Inflammatory macrophage treated with lipopolysaccharide for 4 hours (primary cell): ENCODE data around the gene RGSL1.

Experiments
- DNase-seq: peaks from one replicate; pipeline ENCODE4 v3.0.0-alpha.2; 2020

The RGSL1 gene

GRCh38 chr1:182552527-182552926, 102.6 kb downstream of the RGSL1 start:
- DNase-seq: no peak

GRCh38 chr1:182555493-182555892, 105.5 kb downstream of the RGSL1 start:
- no peak for DNase-seq

GRCh38 chr1:182556279-182556678, 106.3 kb downstream of the RGSL1 start:
- DNase-seq: no peak

- DNase-seq: no peak
These were observed 110.5 kb downstream of the RGSL1 start for GRCh38 chr1:182560392-182560984.

- DNase-seq: no peak
These were observed 111.5 kb downstream of the RGSL1 start for GRCh38 chr1:182561456-182561855.

- DNase-seq: no peak
These were observed 113.1 kb downstream of the RGSL1 start for GRCh38 chr1:182563095-182563494.

GRCh38 chr1:182564406-182565004, 114.6 kb downstream of the RGSL1 start:
- DNase-seq: no peak

- DNase-seq: no peak
These were observed 115.6 kb downstream of the RGSL1 start for GRCh38 chr1:182565537-182565936.

- no peak for DNase-seq
These were observed 117.7 kb downstream of the RGSL1 start for GRCh38 chr1:182567629-182568028.

- DNase-seq: no peak
These were observed 118.8 kb downstream of the RGSL1 start for GRCh38 chr1:182568647-182569284.

GRCh38 chr1:182569939-182570610, 120.1 kb downstream of the RGSL1 start:
- no peak for DNase-seq

- DNase-seq: no peak
These were observed 120.6 kb downstream of the RGSL1 start for GRCh38 chr1:182570611-182570970.

- DNase-seq: no peak
These were observed 124.2 kb downstream of the RGSL1 start for GRCh38 chr1:182574156-182574555.

GRCh38 chr1:182575540-182576149, 125.7 kb downstream of the RGSL1 start:
- DNase-seq: no peak

- no peak for DNase-seq
These were observed 130.8 kb downstream of the RGSL1 start for GRCh38 chr1:182580736-182581135.

GRCh38 chr1:182584746-182585145, 134.8 kb downstream of the RGSL1 start:
- no peak for DNase-seq

GRCh38 chr1:182586380-182586779, 136.4 kb downstream of the RGSL1 start:
- peak; percentile 33 for DNase-seq

GRCh38 chr1:182587093-182587492, 137.1 kb downstream of the RGSL1 start:
- DNase-seq: peak; percentile 66

- no peak for DNase-seq
These were observed 137.9 kb downstream of the RGSL1 start for GRCh38 chr1:182587666-182588499.

- DNase-seq: peak; percentile 91
These were observed 138.8 kb downstream of the RGSL1 start, which contains the start of gene RNASEL for GRCh38 chr1:182588500-182589396. Gene RNASEL (minus strand): TSS chr1:182589256. CDS start chr1:182586806, 2,450 bp downstream.

GRCh38 chr1:182589520-182589919, 139.6 kb downstream of the RGSL1 start:
- DNase-seq: no peak
